SK-N-SH (cell line): ENCODE results near the gene ATP2C1. TPM values are rescaled to one million over a fixed set of nuclear protein-coding genes. Genes with fewer than 3 reads are reported as not detected.
"Not testable (repeated sequence)": the region's sequence is repeated elsewhere in the genome, so short reads cannot be mapped to it uniquely, and the experiment has no call there.

Experiments
- CTCF ChIA-PET: fragments of 300-600, 350-600 bp; formaldehyde crosslinking; extraction: SDS; loops from one replicate; lab custom pipeline; 2021; lab: Yijun Ruan, JAX
- POLR2A ChIA-PET: fragments of 350-600 bp; sonication (Branson Sonifier 250); formaldehyde crosslinking; extraction: SDS; loops from one replicate; lab custom pipeline; 2020; ENCODE audit warnings: antibody characterized with exemption, inconsistent platforms; lab: Yijun Ruan, JAX
- DNase-seq: peaks from one replicate; pipeline ENCODE4 v3.0.0; 2012
- H2AFZ ChIP-seq: fragments of 200-600 bp; sonication (generic); 2 replicates; pipeline ENCODE4 v1.8.1; 2016; ENCODE audit warnings: antibody characterized with exemption, mild to moderate bottlenecking, low read depth
- H3F3A ChIP-seq: fragments of 200-600 bp; sonication (generic); replicated peaks from 2 replicates; pipeline ENCODE3; 2016; ENCODE audit warnings: antibody characterized with exemption, mild to moderate bottlenecking; ENCODE audit not compliant: insufficient read depth
- H3K27ac ChIP-seq, 2 experiments: fragments of 200-500 bp in 1 of 2; fragments of 200-600 bp in 1 of 2; sonication (Bioruptor generic) in 1 of 2; sonication (generic), shearing (Covaris generic) in 1 of 2; 2 replicates each; pipeline versions ENCODE4 v1.5.1 to v1.6.1; 2014 to 2016; ENCODE audit warnings: low read depth in 2 of 2, inconsistent platforms in 1 of 2, low read length in 1 of 2, mild to moderate bottlenecking in 1 of 2, mixed read lengths in 1 of 2
- H3K27me3 ChIP-seq: fragments of 200-600 bp; sonication (generic), shearing (Covaris generic); 2 replicates; pipeline ENCODE4 v1.6.1; 2016; ENCODE audit warnings: mixed run types; ENCODE audit not compliant: insufficient read depth
- H3K36me3 ChIP-seq, 2 experiments: fragments of 200-500 bp in 1 of 2; fragments of 200-600 bp in 1 of 2; sonication (Bioruptor generic) in 1 of 2; sonication (generic) in 1 of 2; replicated peaks in 1 of 2; 2 replicates each; pipeline versions ENCODE3 to v1.5.1; 2014 to 2016; ENCODE audit warnings: low read length in 1 of 2, mild to moderate bottlenecking in 1 of 2; ENCODE audit not compliant: insufficient read depth in 2 of 2, control insufficient read depth in 1 of 2
- H3K4me1 ChIP-seq, 2 experiments: fragments of 200-500 bp in 1 of 2; fragments of 200-600 bp in 1 of 2; sonication (Bioruptor generic) in 1 of 2; sonication (generic), shearing (Covaris generic) in 1 of 2; 2 replicates each; pipeline versions ENCODE4 v1.5.1 to v1.6.1; 2014 to 2016; ENCODE audit warnings: low read depth in 1 of 2, low read length in 1 of 2, mixed run types in 1 of 2; ENCODE audit not compliant: insufficient read depth in 2 of 2, control insufficient read depth in 1 of 2
- H3K4me2 ChIP-seq: fragments of 200-600 bp; sonication (generic), shearing (Covaris generic); 2 replicates; pipeline ENCODE4 v1.6.1; 2017; ENCODE audit warnings: mixed run types
- H3K4me3 ChIP-seq, 2 experiments: fragments of 200-500 bp in 1 of 2; fragments of 200-600 bp in 1 of 2; sonication (Bioruptor generic) in 1 of 2; sonication (generic), shearing (Covaris generic) in 1 of 2; 2 replicates each; pipeline versions ENCODE4 v1.5.1 to v1.8.1; 2014 to 2016; ENCODE audit warnings: low read depth in 2 of 2, inconsistent platforms in 1 of 2, low read length in 1 of 2, mild to moderate bottlenecking in 1 of 2, mixed read lengths in 1 of 2, moderate library complexity in 1 of 2
- H3K79me2 ChIP-seq: fragments of 200-600 bp; sonication (generic); 2 replicates; pipeline ENCODE4 v1.8.1; 2017; ENCODE audit warnings: mild to moderate bottlenecking; ENCODE audit not compliant: insufficient read depth
- H3K9ac ChIP-seq: fragments of 200-600 bp; sonication (generic); 2 replicates; pipeline ENCODE4 v1.6.1; 2017; ENCODE audit warnings: mixed run types
- H3K9me2 ChIP-seq: fragments of 200-600 bp; sonication (generic); 2 replicates; pipeline ENCODE4 v1.6.1; 2017; ENCODE audit warnings: mixed run types
- H3K9me3 ChIP-seq: fragments of 200-600 bp; sonication (generic); 2 replicates; pipeline ENCODE4 v1.6.1; 2017; ENCODE audit warnings: mixed run types, mild to moderate bottlenecking, moderate library complexity
- H4K20me1 ChIP-seq: fragments of 200-600 bp; sonication (generic); 2 replicates; pipeline ENCODE4 v1.6.1; 2017; ENCODE audit warnings: mild to moderate bottlenecking, mixed run types; ENCODE audit not compliant: insufficient read depth
- CTCF ChIP-seq: fragments of 200-600 bp; sonication (generic); IDR thresholded peaks from 2 replicates; pipeline ENCODE4 v1.6.1; 2017; ENCODE audit warnings: antibody characterized with exemption, mild to moderate bottlenecking, moderate library complexity
- EZH2phosphoT487 ChIP-seq: fragments of 200-600 bp; sonication (generic); IDR thresholded peaks from 2 replicates; pipeline ENCODE4 v1.6.1; 2017; ENCODE audit warnings: low read depth, mixed run types, mild to moderate bottlenecking, antibody characterized with exemption, moderate library complexity, borderline replicate concordance
- FOXJ3 ChIP-seq: sonication (generic); formaldehyde crosslinking; IDR thresholded peaks from 2 replicates; pipeline ENCODE4 v1.5.1; 2020; ENCODE audit warnings: mild to moderate bottlenecking, missing genetic modification reagents
- GATA2 ChIP-seq: sonication (generic); formaldehyde crosslinking; IDR thresholded peaks from 2 replicates; pipeline ENCODE4 v1.5.0; 2020; ENCODE audit warnings: mild to moderate bottlenecking, missing genetic modification reagents
- NRF1 ChIP-seq: IDR thresholded peaks from 2 replicates; pipeline ENCODE4 v1.6.1; 2012; ENCODE audit warnings: low read depth, mild to moderate bottlenecking, low read length
- RFX5 ChIP-seq: IDR thresholded peaks from 2 replicates; pipeline ENCODE4 v1.6.1; 2012; ENCODE audit warnings: mild to moderate bottlenecking, improper control_type of control experiment, low read length
- WGBS: methylation state at CpG from one replicate; pipeline ENCODE4 v1.1.6; 2017; ENCODE audit warnings: low lambda C conversion rate; 5-methylcytosine and 5-hydroxymethylcytosine counted together
- polyA plus RNA-seq, 3 experiments: library from polyadenylated mRNA; depleted of rRNA; stranded (reverse); fragments of >200 nt; gene quantifications; 2 replicates each; pipeline ENCODE4 v1.2.3, GENCODE V29; 2012

The ATP2C1 gene
- polyA plus RNA-seq, 1 of the 3 experiments (the other 2 are of a cell fraction): 35.6 TPM

DNA sequence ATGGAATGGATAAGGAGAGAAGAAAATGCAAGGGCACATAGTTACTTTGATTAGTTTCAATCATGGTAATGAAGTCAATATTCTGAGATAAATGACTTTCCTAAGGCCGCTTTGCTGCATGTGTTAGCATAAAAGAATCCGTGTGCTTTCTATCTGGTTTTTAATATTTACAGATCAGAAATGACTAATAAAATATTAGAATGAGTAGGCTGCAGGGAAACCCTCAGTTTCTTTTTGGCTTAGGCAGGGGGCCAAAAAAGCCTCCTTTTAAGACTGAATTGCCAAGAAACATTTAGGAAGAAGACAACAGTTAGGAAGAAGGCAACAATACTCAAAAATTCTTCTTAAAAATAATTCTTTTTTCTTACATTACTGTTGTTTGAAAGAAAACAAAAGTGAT, 144.4 kb downstream of the ATP2C1 start:
- no peak overlapping the region for H3K4me3 ChIP-seq

DNA sequence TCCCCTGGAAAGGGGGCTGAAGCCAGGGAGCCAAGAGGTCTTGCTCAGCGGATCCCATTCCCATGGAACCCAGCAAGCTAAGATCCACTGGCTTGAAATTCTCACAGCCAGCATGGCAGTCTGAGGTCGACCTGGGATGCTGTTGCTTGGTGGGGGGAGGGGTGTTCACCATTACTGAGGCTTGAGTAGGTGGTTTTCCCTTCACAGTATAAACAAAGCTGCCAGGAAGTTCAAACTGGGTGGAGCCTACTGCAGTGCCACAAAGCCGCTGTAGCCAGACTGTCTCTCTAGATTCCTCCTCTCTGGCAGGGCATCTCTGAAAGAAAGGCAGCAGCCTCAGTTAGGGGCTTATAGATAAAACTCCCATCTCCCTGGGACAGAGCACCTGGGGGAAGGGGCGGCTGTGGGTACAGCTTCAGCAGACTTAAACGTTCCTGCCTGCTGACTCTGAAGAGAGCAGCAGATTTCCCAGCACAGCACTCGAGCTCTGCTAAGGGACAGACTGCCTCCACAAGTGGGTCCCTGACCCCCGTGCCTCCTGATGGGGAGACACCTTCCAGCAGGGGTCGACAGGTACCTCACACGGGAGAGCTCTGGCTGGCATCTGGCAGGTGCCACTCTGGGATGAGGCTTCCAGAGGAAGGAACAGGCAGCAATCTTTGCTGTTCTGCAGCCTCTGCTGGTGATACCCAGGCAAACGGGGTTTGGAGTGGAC, 148.5 kb downstream of the ATP2C1 start:
- H4K20me1 ChIP-seq, H3K9ac ChIP-seq, H3K9me2 ChIP-seq, H3K4me2 ChIP-seq, H3K36me3 ChIP-seq, H3K27me3 ChIP-seq, H3K79me2 ChIP-seq, H3K4me3 ChIP-seq, H3K27ac ChIP-seq, H3K4me1 ChIP-seq, H3K9me3 ChIP-seq, H3F3A ChIP-seq, H2AFZ ChIP-seq, DNase-seq: not testable (repeated sequence)
- ChIA-PET CTCF (interaction anchor here (0.6 to 2.2 kb wide), 7 partner anchors 9 to 996 kb away, joined by 3 to 8 read pairs (median 4); partner anchors contain the start of gene CPNE4), POLR2A (interaction anchor here (0.6 kb wide), 1 partner anchor 344 kb away, joined by 3 read pairs; no protein-coding TSS in a partner anchor)
- 85% methylated on average over 8 of the region's 10 CpGs for WGBS

More for the DNA sequence above, 144.4 kb downstream of the ATP2C1 start:
- no peaks in the 10 kb centered on the region for H3K9me2 ChIP-seq
- no peaks in the 10 kb centered on the region for H3K9me3 ChIP-seq
- H3K36me3 ChIP-seq: peaks cover 0 to 2% of the 10 kb centered on the region in 2 experiments
- CTCF ChIA-PET: interaction anchor here (1.3 to 1.7 kb wide), 2 partner anchors 10 to 996 kb away, joined by 4 to 6 read pairs; partner anchors contain the start of gene CPNE4
- no peaks in the 10 kb centered on the region for H3K27me3 ChIP-seq
- DNase-seq: no peak
- H3F3A ChIP-seq: peaks cover 16% of the 10 kb centered on the region
- H3K27ac ChIP-seq: no peak overlapping the region
- H4K20me1 ChIP-seq: no peaks in the 10 kb centered on the region
- H3K4me2 ChIP-seq: no peak overlapping the region
- H3K9ac ChIP-seq: no peak overlapping the region
- WGBS: 66% methylated on average over 2 of the region's 2 CpGs
- no peak overlapping the region; the same call in 1 of the 2 replicates for H2AFZ ChIP-seq
- TF ChIP-seq RFX5: no peak
- TF ChIP-seq FOXJ3 (CRISPR knock-in tag): no peak
- no peak for TF ChIP-seq GATA2
- TF ChIP-seq EZH2phosphoT487: no peak
- TF ChIP-seq, all 33 proteins: peak for 0
- POLR2A ChIA-PET: no interaction called here
- Histone ChIP-seq H3K4me1 (no peaks in the 10 kb centered on the region), H3K79me2 (no peaks in the 10 kb centered on the region)

- H3K27me3 ChIP-seq: no peaks in the 10 kb centered on the region
- CTCF ChIA-PET: interaction anchor here (1.6 to 2.6 kb wide), 4 partner anchors 9 to 982 kb away, joined by 4 to 10 read pairs (median 6); no protein-coding TSS in a partner anchor
- POLR2A ChIA-PET: no interaction called here
- TF ChIP-seq CTCF: peak; percentile 16; the same call in 1 of the 2 replicates
- TF ChIP-seq NRF1: no peak
- H3K4me2 ChIP-seq: no peak overlapping the region
- H3K4me3 ChIP-seq: no peak overlapping the region
- no peaks in the 10 kb centered on the region for H4K20me1 ChIP-seq
- no peaks in the 10 kb centered on the region for H3K9me2 ChIP-seq
- H3F3A ChIP-seq: no peaks in the 10 kb centered on the region
- no peaks in the 10 kb centered on the region for H3K36me3 ChIP-seq
- no peaks in the 10 kb centered on the region for H3K79me2 ChIP-seq
- H3K9ac ChIP-seq: no peak overlapping the region
- no peaks in the 10 kb centered on the region for H3K4me1 ChIP-seq
- 100% methylated on average over 2 of the region's 2 CpGs for WGBS
- DNase-seq: no peak
- H2AFZ ChIP-seq: no peak overlapping the region
- H3K9me3 ChIP-seq: no peaks in the 10 kb centered on the region
- H3K27ac ChIP-seq: no peak overlapping the region
Observed at GRCh38 chr3:131047582-131047981, 153.7 kb downstream of the ATP2C1 start.
